Progenitor cell of endocrine pancreas (in vitro differentiated cells): ENCODE measurements around the gene PRDM4. TPM values are rescaled to one million over a fixed set of nuclear protein-coding genes. Genes with fewer than 3 reads are reported as not detected.
"Not testable (repeated sequence)": the region's sequence is repeated elsewhere in the genome, so short reads cannot be mapped to it uniquely, and the experiment has no call there.

Source experiments
- DNase-seq: peaks from one replicate; pipeline ENCODE4 v3.0.0; 2021; ENCODE audit warnings: low spot score; ENCODE audit not compliant: unreplicated experiment
- H3K27ac Mint-ChIP-seq: 2 replicates; pipeline ENCODE4 v1.8.0; 2021; ENCODE audit warnings: mild to moderate bottlenecking, moderate library complexity, mixed read lengths
- H3K27me3 Mint-ChIP-seq: 2 replicates; pipeline ENCODE4 v1.8.0; 2021; ENCODE audit warnings: mixed read lengths
- H3K36me3 Mint-ChIP-seq: 2 replicates; pipeline ENCODE4 v1.8.0; 2022; ENCODE audit warnings: mixed read lengths; ENCODE audit not compliant: insufficient read depth
- H3K4me1 Mint-ChIP-seq: 2 replicates; pipeline ENCODE4 v1.8.0; 2021; ENCODE audit warnings: low read depth, mixed read lengths
- H3K4me3 Mint-ChIP-seq: 2 replicates; pipeline ENCODE4 v1.8.0; 2021; ENCODE audit warnings: low read depth, mild to moderate bottlenecking, moderate library complexity, mixed read lengths
- H3K9me3 Mint-ChIP-seq: 2 replicates; pipeline ENCODE4 v1.8.0; 2021; ENCODE audit warnings: low read depth, mixed read lengths
- CTCF ChIP-seq: fragments of 200-600 bp; sonication (generic); IDR thresholded peaks from one replicate; pipeline ENCODE4 v1.5.0; 2021; ENCODE audit warnings: antibody characterized with exemption, mild to moderate bottlenecking; ENCODE audit not compliant: unreplicated experiment
- total RNA-seq: library from RNA; stranded (reverse); gene quantifications from 2 replicates; pipeline ENCODE4 v1.2.1, GENCODE V29; 2021

The PRDM4 gene
- total RNA-seq, 1 donor from 2014 or later = 34.0 TPM

DNA sequence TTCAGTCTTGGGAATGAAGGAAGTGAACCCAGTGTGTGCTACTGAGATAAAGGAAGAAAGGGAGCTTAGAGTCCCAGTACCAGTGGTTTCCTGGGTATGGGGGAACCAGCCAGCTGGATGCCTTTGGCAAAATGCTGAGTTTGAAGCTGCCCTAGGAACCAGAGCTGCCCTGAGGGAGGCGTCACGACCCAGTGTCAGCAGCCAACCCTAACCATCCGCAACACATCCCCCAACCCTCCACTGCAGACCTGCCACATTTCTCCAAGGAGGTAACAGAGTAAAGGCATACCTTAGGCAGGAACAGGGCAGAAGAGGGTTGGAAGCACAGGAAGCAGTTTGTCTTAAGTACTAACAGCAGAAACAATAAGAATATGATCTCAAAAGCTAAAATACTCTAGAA, 28.6 kb downstream of the PRDM4 start:
- TF ChIP-seq CTCF = no peak
- no peaks in the 10 kb centered on the region for H3K27me3 Mint-ChIP-seq
- no peaks in the 10 kb centered on the region for H3K9me3 Mint-ChIP-seq
- DNase-seq = no peak
- H3K27ac Mint-ChIP-seq = no peak overlapping the region
- H3K36me3 Mint-ChIP-seq = peaks cover 17% of the 10 kb centered on the region
- no peak overlapping the region for H3K4me3 Mint-ChIP-seq
- peaks cover 2% of the 10 kb centered on the region for H3K4me1 Mint-ChIP-seq

DNA sequence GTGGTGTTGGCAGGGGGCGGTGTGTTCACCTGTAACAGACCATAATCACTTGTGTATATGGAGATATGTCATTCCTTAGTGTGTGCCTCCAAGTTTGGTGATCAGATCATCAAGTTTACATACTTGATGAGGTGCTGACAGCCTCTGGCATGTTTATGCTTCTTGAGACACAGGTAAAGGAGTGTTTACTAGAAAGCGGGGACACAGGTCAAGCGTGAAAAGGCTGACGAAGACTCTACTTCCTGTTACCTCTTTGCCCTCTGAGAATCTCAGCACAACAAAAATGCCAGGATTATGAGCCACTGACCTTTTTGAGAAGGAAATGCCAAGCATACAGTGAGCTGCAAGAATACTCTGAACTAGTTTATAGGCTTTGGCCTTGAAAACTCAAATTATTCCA, 29.6 kb downstream of the PRDM4 start:
- Mint-ChIP-seq H3K4me3 (no peak overlapping the region), H3K4me1 (peaks cover 2% of the 10 kb centered on the region), H3K27ac (no peak overlapping the region), H3K27me3 (no peaks in the 10 kb centered on the region), H3K9me3 (no peaks in the 10 kb centered on the region), H3K36me3 (peaks cover 11% of the 10 kb centered on the region)
- no peak for TF ChIP-seq CTCF
- DNase-seq = no peak

DNA sequence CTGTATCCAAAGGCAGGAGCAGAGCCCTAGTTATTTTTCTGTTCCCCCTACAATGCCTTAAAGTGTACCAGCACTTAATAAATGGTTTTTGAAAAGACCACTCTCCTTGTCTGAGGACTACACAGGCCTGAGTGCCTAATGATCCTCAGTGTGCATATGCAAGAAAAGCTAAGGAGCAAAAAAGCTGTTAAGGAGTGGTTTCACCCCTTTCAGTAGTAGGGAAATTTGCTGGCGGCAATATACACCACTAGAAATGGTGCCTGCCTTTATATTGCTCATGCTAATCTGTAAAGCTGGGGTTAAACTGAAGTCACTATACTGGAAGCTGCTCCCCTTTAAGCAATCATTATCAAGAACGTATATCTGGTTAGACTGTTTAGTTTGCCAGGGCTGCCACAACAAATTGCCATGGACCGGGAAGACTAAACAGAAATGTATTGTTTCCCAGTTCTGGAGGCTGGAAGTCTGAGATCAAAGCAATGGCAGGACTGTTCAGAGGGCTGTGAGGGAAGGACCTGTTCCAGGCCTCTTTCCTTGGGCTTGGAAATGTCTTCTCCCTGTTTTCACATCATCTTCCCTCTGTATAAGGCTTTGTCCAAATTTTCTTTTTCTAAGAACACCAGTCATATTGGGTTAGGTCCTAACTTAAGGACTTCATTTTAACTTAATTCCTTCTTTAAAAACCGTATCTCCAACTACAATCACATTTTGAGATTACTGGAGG, 30.2 kb downstream of the PRDM4 start:
- Mint-ChIP-seq H3K27ac (no peak overlapping the region), H3K4me1 (peaks cover 2% of the 10 kb centered on the region), H3K36me3 (peaks cover 11% of the 10 kb centered on the region), H3K4me3 (no peak overlapping the region), H3K9me3 (no peaks in the 10 kb centered on the region), H3K27me3 (no peaks in the 10 kb centered on the region)
- no peak for TF ChIP-seq CTCF
- DNase-seq = no peak

GRCh38 chr12:107727742-107728141, 33.2 kb downstream of the PRDM4 start:
- not testable (repeated sequence) for H3K36me3 Mint-ChIP-seq, H3K9me3 Mint-ChIP-seq

GRCh38 chr12:107727327-107727726, 33.6 kb downstream of the PRDM4 start:
- H3K27ac Mint-ChIP-seq, H3K4me1 Mint-ChIP-seq, H3K4me3 Mint-ChIP-seq, DNase-seq, H3K27me3 Mint-ChIP-seq, H3K36me3 Mint-ChIP-seq, H3K9me3 Mint-ChIP-seq: not testable (repeated sequence)

More at GRCh38 chr12:107727742-107728141, 33.2 kb downstream of the PRDM4 start:
- H3K27me3 Mint-ChIP-seq, DNase-seq, H3K27ac Mint-ChIP-seq, H3K4me1 Mint-ChIP-seq, H3K4me3 Mint-ChIP-seq: not testable (repeated sequence)

GRCh38 chr12:107718606-107719005, 42.3 kb downstream of the PRDM4 start:
- Mint-ChIP-seq H3K27me3 (no peaks in the 10 kb centered on the region), H3K27ac (no peak overlapping the region), H3K36me3 (peaks cover 13% of the 10 kb centered on the region), H3K9me3 (peaks cover 5% of the 10 kb centered on the region), H3K4me3 (no peak overlapping the region), H3K4me1 (no peaks in the 10 kb centered on the region)
- no peak for DNase-seq
- no peak for TF ChIP-seq CTCF
